Mucosa of descending colon (tissue), 3 donors: ENCODE measurements around the gene OPRD1. TPM values are rescaled to one million over a fixed set of nuclear protein-coding genes. Genes with fewer than 3 reads are reported as not detected.
"Not testable (repeated sequence)": the region's sequence is repeated elsewhere in the genome, so short reads cannot be mapped to it uniquely, and the experiment has no call there.

ENCODE experiments used
- ATAC-seq: fragments of 200-7000 bp; cut with Tn5 transposase; one replicate; pipeline ENCODE4 v1.9.1; 2020; ENCODE audit warnings: mild to moderate bottlenecking, moderate library complexity
- DNase-seq, 3 donors: peaks; one replicate each; pipeline ENCODE4 v3.0.0-alpha.2; 2020
- H3K36me3 ChIP-seq: fragments of 200-600 bp; one replicate; pipeline ENCODE4 v1.8.0; 2021; ENCODE audit warnings: low read depth, mild to moderate bottlenecking
- H3K4me1 ChIP-seq: fragments of 200-600 bp; one replicate; pipeline ENCODE4 v1.8.0; 2021; ENCODE audit warnings: low read depth, mild to moderate bottlenecking
- H3K4me3 ChIP-seq: fragments of 200-600 bp; one replicate; pipeline ENCODE4 v1.8.0; 2021; ENCODE audit warnings: mild to moderate bottlenecking
- H3K9me3 ChIP-seq: fragments of 200-600 bp; one replicate; pipeline ENCODE4 v1.8.0; 2021; ENCODE audit warnings: mild to moderate bottlenecking
- CTCF ChIP-seq: fragments of 200-600 bp; IDR thresholded peaks from one replicate; pipeline ENCODE4 v1.8.0; 2022; ENCODE audit warnings: antibody characterized with exemption, mild to moderate bottlenecking
- intact Hi-C, 2 donors: fragments of 100-400 bp; cut with DNase I in 1 of 2; cut with micrococcal nuclease in 1 of 2; formaldehyde crosslinking; loops; one replicate each; pipeline versions ENCODE4 v1.11.0 to v1.11.1; 2022; cut with DNase I, micrococcal nuclease
- total RNA-seq, 3 donors: library from RNA; stranded (reverse); fragmentation: NEBNext Ultra II Directional in 2 of 3; extraction: Animal tissue kit (Norgen Biotek cat#: 25700) in 2 of 3; gene quantifications; one replicate each; pipeline versions ENCODE4 v1.2.1 to v1.2.4, GENCODE V29; 2021 to 2023
- donor health status: DM: no; HTN: no; CAD: no; lungs with moderate emphysema.
- donor health status: DM: no; HTN: no; CAD: no.
- donor health status: DM: no; HTN: yes; CAD: no.

OPRD1 gene
- total RNA-seq, 3 donors from 2014 or later, result 0.06 to 1.1 (median 0.48) TPM

GRCh38 chr1:28782011-28782410, 30.0 kb upstream of the OPRD1 start:
- TF ChIP-seq CTCF, result no peak
- Histone ChIP-seq H3K9me3 (no peaks in the 10 kb centered on the region), H3K4me3 (no peak overlapping the region), H3K4me1 (no peaks in the 10 kb centered on the region), H3K36me3 (no peaks in the 10 kb centered on the region)
- ATAC-seq, result no peak
- no peak for DNase-seq
- intact Hi-C loops, result loop anchor here in 1 of 2 donors (10.0 kb wide), 2 partner anchors 93 to 253 kb away; no protein-coding TSS in a partner anchor

- Histone ChIP-seq H3K36me3 (no peaks in the 10 kb centered on the region), H3K4me3 (no peak overlapping the region), H3K4me1 (no peaks in the 10 kb centered on the region), H3K9me3 (no peaks in the 10 kb centered on the region)
- ATAC-seq (no peak), DNase-seq (no peak)
- intact Hi-C loops, result loop anchor here in 1 of 2 donors (10.0 kb wide), 2 partner anchors 91 to 251 kb away; no protein-coding TSS in a partner anchor
- no peak for TF ChIP-seq CTCF
These were observed 28.6 kb upstream of the OPRD1 start for GRCh38 chr1:28783363-28783762.

DNA sequence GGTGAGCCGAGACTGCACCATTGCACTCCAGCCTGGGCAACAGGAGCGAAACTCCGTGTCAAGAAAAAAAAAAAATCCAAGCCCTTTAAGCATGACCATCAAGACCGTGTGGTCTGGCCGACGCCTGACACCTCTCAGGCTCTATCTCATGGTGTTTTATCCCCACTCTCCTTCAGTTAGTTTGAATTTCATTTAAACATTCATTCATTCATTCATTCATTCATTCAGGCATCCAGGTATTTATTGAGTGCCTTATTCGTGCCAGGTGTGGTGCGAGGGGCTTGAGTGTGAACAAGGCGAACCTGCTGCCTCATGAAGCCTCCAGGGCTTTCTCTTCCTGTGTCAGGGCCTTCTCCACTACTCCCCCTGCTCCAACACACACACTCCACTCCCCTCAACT, 22.6 kb upstream of the OPRD1 start:
- intact Hi-C loops, result loop anchor here (5.0 to 10.0 kb wide), 3 partner anchors 83 to 245 kb away; no protein-coding TSS in a partner anchor
- H3K36me3 ChIP-seq, result no peaks in the 10 kb centered on the region
- ATAC-seq (no peak), DNase-seq (no peak)
- no peak for TF ChIP-seq CTCF
- no peak overlapping the region for H3K4me3 ChIP-seq
- H3K9me3 ChIP-seq, result no peaks in the 10 kb centered on the region
- H3K4me1 ChIP-seq, result no peaks in the 10 kb centered on the region

GRCh38 chr1:28789816-28790215, 22.2 kb upstream of the OPRD1 start:
- intact Hi-C loops, result loop anchor here (5.0 to 10.0 kb wide), 3 partner anchors 82 to 245 kb away; no protein-coding TSS in a partner anchor
- no peak for ATAC-seq
- H3K9me3 ChIP-seq, result no peaks in the 10 kb centered on the region

DNA sequence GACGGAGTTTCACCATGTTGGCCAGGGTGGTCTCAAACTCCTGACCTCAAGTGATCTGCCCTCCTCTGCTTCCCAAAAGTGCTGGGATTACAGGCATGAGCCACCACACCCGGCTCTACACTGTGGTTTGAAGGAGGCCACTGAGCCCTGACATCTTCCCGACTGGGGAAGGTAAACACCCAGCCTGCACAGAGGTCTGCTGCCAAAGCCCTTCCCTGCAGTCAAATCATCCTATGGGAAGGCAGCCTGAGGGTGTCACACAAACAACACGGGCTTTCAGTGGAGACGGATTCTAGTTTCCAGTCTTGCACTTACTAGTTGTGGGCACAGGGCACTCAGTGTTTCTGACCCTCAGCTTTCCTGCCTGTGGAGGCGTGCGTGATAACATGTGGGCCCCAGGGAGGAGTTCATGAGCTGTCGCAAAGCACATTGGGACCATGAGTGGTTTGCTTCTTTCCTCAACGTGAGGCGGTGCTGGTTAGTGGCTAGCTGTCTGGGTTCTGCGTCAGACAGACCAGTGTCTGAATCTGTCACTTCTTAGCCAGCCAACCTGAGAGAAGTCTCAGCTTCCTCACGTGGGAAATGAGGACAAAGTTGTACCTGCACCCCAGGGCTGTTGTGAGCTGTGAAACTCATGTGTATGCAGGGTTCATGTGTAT, 21.5 kb upstream of the OPRD1 start:
- no peaks in the 10 kb centered on the region for H3K4me1 ChIP-seq
- H3K4me3 ChIP-seq, result no peak overlapping the region
- no peaks in the 10 kb centered on the region for H3K9me3 ChIP-seq
- DNase-seq (no peak), ATAC-seq (no peak)
- H3K36me3 ChIP-seq, result no peaks in the 10 kb centered on the region
- TF ChIP-seq CTCF, result no peak
- intact Hi-C loops, result no loop called here

More at GRCh38 chr1:28789816-28790215, 22.2 kb upstream of the OPRD1 start:
- no peak for TF ChIP-seq CTCF
- no peak overlapping the region for H3K4me3 ChIP-seq
- no peaks in the 10 kb centered on the region for H3K4me1 ChIP-seq
- DNase-seq, result no peak
- H3K36me3 ChIP-seq, result no peaks in the 10 kb centered on the region

- H3K36me3 ChIP-seq, ATAC-seq, H3K4me3 ChIP-seq, H3K9me3 ChIP-seq, intact Hi-C loops, DNase-seq, H3K4me1 ChIP-seq: not testable (repeated sequence)
These were observed 20.0 kb upstream of the OPRD1 start for GRCh38 chr1:28791929-28792328.
